Astrocyte (in vitro differentiated cells and primary cell): ENCODE results near the gene KDM4F. TPM values are rescaled to one million over a fixed set of nuclear protein-coding genes. Genes with fewer than 3 reads are reported as not detected.

Experiments used
- DNase-seq: peaks from one replicate; pipeline ENCODE4 v3.0.0-alpha.2; 2010; ENCODE audit warnings: low read depth
- FAIRE-seq: peaks from 2 replicates; lab custom pipeline; 2011; peaks lifted over from hg19 to GRCh38; lab: Jason Lieb, UNC
- H2AFZ ChIP-seq: 2 replicates; pipeline ENCODE4 v1.6.0; 2012; ENCODE audit warnings: low read depth, low read length, inconsistent platforms
- H3K27ac ChIP-seq: 2 replicates; pipeline ENCODE4 v1.5.1; 2011; ENCODE audit warnings: low read depth, low read length, inconsistent platforms
- H3K27me3 ChIP-seq: 2 replicates; pipeline ENCODE4 v1.6.0; 2011; ENCODE audit warnings: low read length, inconsistent platforms; ENCODE audit not compliant: insufficient read depth
- H3K36me3 ChIP-seq: 2 replicates; pipeline ENCODE4 v1.5.1; 2011; ENCODE audit warnings: low read length, inconsistent platforms; ENCODE audit not compliant: insufficient read depth
- H3K4me1 ChIP-seq: 2 replicates; pipeline ENCODE4 v1.5.1; 2011; ENCODE audit warnings: low read length, inconsistent platforms; ENCODE audit not compliant: insufficient read depth
- H3K4me2 ChIP-seq: 2 replicates; pipeline ENCODE4 v1.6.0; 2012; ENCODE audit warnings: low read length, inconsistent platforms
- H3K4me3 ChIP-seq: 2 replicates; pipeline ENCODE4 v1.5.1; 2011; ENCODE audit warnings: low read depth, mild to moderate bottlenecking, low read length, inconsistent platforms; ENCODE audit not compliant: insufficient read depth
- H3K79me2 ChIP-seq: 2 replicates; pipeline ENCODE4 v1.6.0; 2012; ENCODE audit warnings: mild to moderate bottlenecking, low read length, inconsistent platforms; ENCODE audit not compliant: insufficient read depth
- H3K9ac ChIP-seq: 2 replicates; pipeline ENCODE4 v1.6.0; 2012; ENCODE audit warnings: mild to moderate bottlenecking, low read length, inconsistent platforms
- H3K9me3 ChIP-seq: 2 replicates; pipeline ENCODE4 v1.5.1; 2012; ENCODE audit warnings: low read depth, mild to moderate bottlenecking, low read length, inconsistent platforms; ENCODE audit not compliant: insufficient read depth
- H4K20me1 ChIP-seq: 2 replicates; pipeline ENCODE4 v1.6.0; 2012; ENCODE audit warnings: low read length, inconsistent platforms; ENCODE audit not compliant: insufficient read depth
- H3K27ac Mint-ChIP-seq: one replicate; pipeline ENCODE4 v1.8.0; 2021; ENCODE audit warnings: mild to moderate bottlenecking, mixed read lengths; ENCODE audit not compliant: unreplicated experiment
- H3K27me3 Mint-ChIP-seq: one replicate; pipeline ENCODE4 v1.8.0; 2021; ENCODE audit warnings: low read depth, mixed read lengths; ENCODE audit not compliant: unreplicated experiment
- H3K36me3 Mint-ChIP-seq: one replicate; pipeline ENCODE4 v1.8.0; 2021; ENCODE audit warnings: low read depth, mixed read lengths; ENCODE audit not compliant: unreplicated experiment
- H3K4me1 Mint-ChIP-seq: one replicate; pipeline ENCODE4 v1.8.0; 2021; ENCODE audit warnings: low read depth, mixed read lengths; ENCODE audit not compliant: unreplicated experiment
- H3K4me3 Mint-ChIP-seq: one replicate; pipeline ENCODE4 v1.8.0; 2021; ENCODE audit warnings: mild to moderate bottlenecking, moderate library complexity, mixed read lengths; ENCODE audit not compliant: unreplicated experiment
- H3K9me3 Mint-ChIP-seq: one replicate; pipeline ENCODE4 v1.8.0; 2021; ENCODE audit warnings: mild to moderate bottlenecking, mixed read lengths; ENCODE audit not compliant: unreplicated experiment
- CTCF ChIP-seq: IDR thresholded peaks from 2 replicates; pipeline ENCODE4 v1.5.1; 2011; ENCODE audit warnings: low read depth, mild to moderate bottlenecking, inconsistent platforms, low read length, moderate library complexity; ENCODE audit not compliant: insufficient read depth
- EZH2 ChIP-seq: IDR thresholded peaks from 2 replicates; pipeline ENCODE4 v1.6.1; 2012; ENCODE audit warnings: mild to moderate bottlenecking, low read length, inconsistent platforms; ENCODE audit not compliant: insufficient read depth
- total RNA-seq: library from RNA; stranded (reverse); gene quantifications from 2 replicates; pipeline ENCODE4 v1.2.1, GENCODE V29; 2021

The KDM4F gene
- total RNA-seq, 1 donor from 2014 or later: not detected

- no peaks in the 10 kb centered on the region for H3K27me3 Mint-ChIP-seq
- no peaks in the 10 kb centered on the region for H3K9me3 ChIP-seq
- no peak overlapping the region for H3K27ac ChIP-seq
- H3K4me1 ChIP-seq: peaks cover 11% of the 10 kb centered on the region
- no peak overlapping the region for H3K4me2 ChIP-seq
- H3K36me3 ChIP-seq: no peaks in the 10 kb centered on the region
- H3K4me3 ChIP-seq: no peak overlapping the region
- no peak overlapping the region for H3K4me3 Mint-ChIP-seq
- H3K27ac Mint-ChIP-seq: no peak overlapping the region
- H3K36me3 Mint-ChIP-seq: peaks cover 2% of the 10 kb centered on the region
- no peak for DNase-seq
- no peak for TF ChIP-seq CTCF
- no peak for TF ChIP-seq EZH2
- no peaks in the 10 kb centered on the region for H3K9me3 Mint-ChIP-seq
- no peak for FAIRE-seq
- peaks cover 28% of the 10 kb centered on the region for H3K4me1 Mint-ChIP-seq
- no peak overlapping the region for H3K9ac ChIP-seq
- H4K20me1 ChIP-seq: no peaks in the 10 kb centered on the region
- H3K27me3 ChIP-seq: no peaks in the 10 kb centered on the region
- H2AFZ ChIP-seq: no peak overlapping the region
- no peaks in the 10 kb centered on the region for H3K79me2 ChIP-seq
These were observed 29.3 kb downstream of the KDM4F start for GRCh38 chr11:95078526-95078925.

- Mint-ChIP-seq H3K36me3 (no peaks in the 10 kb centered on the region), H3K27me3 (peaks cover 1% of the 10 kb centered on the region), H3K9me3 (no peaks in the 10 kb centered on the region), H3K4me3 (no peak overlapping the region), H3K4me1 (peaks cover 41% of the 10 kb centered on the region), H3K27ac (no peak overlapping the region)
- no peak for TF ChIP-seq CTCF
- TF ChIP-seq EZH2: no peak
- Histone ChIP-seq H3K36me3 (no peaks in the 10 kb centered on the region), H3K9me3 (no peaks in the 10 kb centered on the region), H3K4me1 (peaks cover 14% of the 10 kb centered on the region), H3K27ac (no peak overlapping the region), H3K4me3 (no peak overlapping the region), H3K79me2 (no peaks in the 10 kb centered on the region), H3K9ac (no peak overlapping the region), H3K4me2 (no peak overlapping the region), H4K20me1 (no peaks in the 10 kb centered on the region), H2AFZ (no peak overlapping the region), H3K27me3 (no peaks in the 10 kb centered on the region)
- FAIRE-seq (no peak), DNase-seq (no peak)
These were observed 31.8 kb downstream of the KDM4F start for GRCh38 chr11:95081010-95081409.

- H3K4me2 ChIP-seq: no peak overlapping the region
- H3K36me3 Mint-ChIP-seq: no peaks in the 10 kb centered on the region
- H3K4me1 Mint-ChIP-seq: peaks cover 37% of the 10 kb centered on the region
These were observed 32.2 kb downstream of the KDM4F start for GRCh38 chr11:95081412-95081811.

More at GRCh38 chr11:95081412-95081811, 32.2 kb downstream of the KDM4F start:
- Histone ChIP-seq H3K4me3 (no peak overlapping the region), H3K36me3 (no peaks in the 10 kb centered on the region), H3K27me3 (no peaks in the 10 kb centered on the region), H4K20me1 (no peaks in the 10 kb centered on the region), H3K9ac (no peak overlapping the region), H2AFZ (no peak overlapping the region), H3K4me1 (peaks cover 14% of the 10 kb centered on the region), H3K9me3 (no peaks in the 10 kb centered on the region), H3K79me2 (no peaks in the 10 kb centered on the region), H3K27ac (no peak overlapping the region)
- TF ChIP-seq EZH2: no peak
- TF ChIP-seq CTCF: no peak
- Mint-ChIP-seq H3K9me3 (no peaks in the 10 kb centered on the region), H3K4me3 (no peak overlapping the region), H3K27ac (no peak overlapping the region), H3K27me3 (peaks cover 4% of the 10 kb centered on the region)
- no peak for DNase-seq
- FAIRE-seq: no peak
